GM12872 (cell line): ENCODE results near the gene TMEM207.

Experiments
- CTCF ChIP-seq: IDR thresholded peaks from 3 replicates; pipeline ENCODE4 v1.5.1; 2011; ENCODE audit warnings: low read depth, mild to moderate bottlenecking, low read length, moderate library complexity; ENCODE audit not compliant: insufficient read depth

Gene TMEM207

DNA sequence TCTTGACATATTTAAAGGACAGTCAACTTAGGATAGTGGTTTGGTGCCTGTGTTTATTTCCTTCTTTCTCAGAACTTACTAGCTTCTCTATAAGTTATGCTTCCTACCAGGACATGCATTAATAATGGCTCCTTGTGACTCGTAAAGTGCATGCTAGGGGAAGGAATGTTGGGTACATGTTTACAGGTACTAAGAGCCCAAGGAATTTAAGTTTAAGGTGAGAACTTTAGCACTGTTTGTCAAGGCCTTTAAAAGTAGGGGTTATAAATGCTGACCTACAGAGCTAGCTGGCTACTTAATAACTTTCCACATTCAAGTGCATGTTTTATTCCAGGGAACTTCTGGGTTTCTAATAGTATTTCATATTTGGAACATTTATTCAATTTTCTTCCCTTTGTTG, at the start of gene TMEM207:
Gene TMEM207, minus strand, starts transcription at position 101 of the 400 bp plus-strand sequence. Its CDS starts 92 bp downstream, at position 9.
- no peak for TF ChIP-seq CTCF

DNA sequence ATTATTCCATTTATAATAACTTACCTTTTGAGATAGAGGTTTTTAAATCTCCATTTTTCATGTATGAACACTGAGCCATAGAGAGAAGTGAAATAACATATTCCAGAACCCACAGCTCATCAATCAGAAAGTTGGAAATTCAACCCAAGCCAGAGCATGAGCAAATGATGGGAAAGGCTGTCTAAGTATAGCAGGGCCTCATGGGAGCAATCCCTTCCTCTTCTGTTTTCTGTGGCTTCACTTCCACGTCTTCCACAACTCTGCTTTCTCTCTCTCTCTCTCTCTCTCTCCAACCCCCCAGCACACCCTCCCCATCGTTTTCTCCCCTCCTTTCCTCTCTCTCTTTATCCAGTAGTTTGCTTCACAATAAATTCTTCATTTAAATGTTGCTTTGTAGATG, 49.4 kb upstream of the TMEM207 start:
- TF ChIP-seq CTCF = no peak

- no peak for TF ChIP-seq CTCF
Observed at GRCh38 chr3:190498293-190498692, 48.6 kb upstream of the TMEM207 start.

GRCh38 chr3:190497811-190498210, 48.1 kb upstream of the TMEM207 start:
- TF ChIP-seq CTCF = no peak

DNA sequence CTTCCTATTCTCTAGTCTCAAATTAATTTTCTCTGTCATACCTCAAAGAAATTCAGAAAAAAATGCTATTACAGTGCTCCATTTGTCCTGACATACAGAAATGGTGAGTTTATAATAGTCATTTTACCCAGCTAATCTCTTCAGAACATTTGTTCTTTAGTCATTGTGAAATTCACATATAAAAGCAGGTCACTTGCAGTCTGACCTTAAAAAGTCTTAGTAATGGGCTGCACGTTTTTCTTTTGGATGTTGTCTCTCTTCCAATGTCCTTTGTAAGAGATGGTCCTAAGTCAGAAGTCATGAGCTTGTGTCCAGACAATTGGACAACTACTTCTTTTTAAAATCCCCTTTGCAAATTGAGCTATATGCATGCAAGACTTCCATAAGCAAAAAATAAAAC, 47.2 kb upstream of the TMEM207 start:
- no peak for TF ChIP-seq CTCF

- no peak for TF ChIP-seq CTCF
Observed at GRCh38 chr3:190495796-190496195, 46.1 kb upstream of the TMEM207 start.

GRCh38 chr3:190495354-190495753, 45.7 kb upstream of the TMEM207 start:
- TF ChIP-seq CTCF = no peak

DNA sequence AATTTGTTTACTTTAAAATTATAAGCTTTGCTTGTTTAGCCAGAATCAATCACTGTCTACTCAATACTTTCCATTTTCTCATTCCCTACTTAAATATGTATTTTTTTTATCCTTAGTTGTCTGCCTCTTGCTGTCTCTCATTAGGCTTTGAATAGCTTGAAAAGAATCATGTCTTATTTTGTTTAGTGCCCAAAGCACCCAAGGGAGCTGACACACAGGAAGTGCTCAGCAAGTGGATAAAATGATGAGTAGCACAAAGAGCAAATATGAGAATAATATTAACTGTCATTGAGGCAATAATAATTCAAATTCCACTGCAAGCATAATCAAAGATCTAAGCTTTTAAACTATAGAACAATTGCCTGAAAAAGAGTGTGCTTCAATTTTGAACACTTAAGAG, 45.2 kb upstream of the TMEM207 start:
- no peak for TF ChIP-seq CTCF
